Panc1 (cell line): ENCODE data around the gene CNEP1R1. TPM values are rescaled to one million over a fixed set of nuclear protein-coding genes. Genes with fewer than 3 reads are reported as not detected.

ENCODE experiments used
- ATAC-seq: fragments of 200-7000 bp; cut with Tn5 transposase; 2 replicates; pipeline ENCODE4 v1.9.1; 2020; ENCODE audit warnings: mild to moderate bottlenecking, moderate library complexity
- BruUV-seq: library from RNA; stranded (reverse); fragments of 400-500 nt; replicated peaks from 2 replicates; lab custom pipeline; 2021; lab: Mats Ljungman, UMichigan
- CTCF ChIA-PET: fragments of 300-600 bp; sonication (Branson Sonifier 250); formaldehyde crosslinking; loops from one replicate; lab custom pipeline; 2022; ENCODE audit warnings: antibody characterized with exemption; lab: Charles Lee
- POLR2A ChIA-PET: fragments of 300-600 bp; sonication (Branson Sonifier 250); formaldehyde crosslinking; loops from one replicate; lab custom pipeline; 2022; ENCODE audit warnings: antibody characterized with exemption; lab: Charles Lee
- DNase-seq: peaks from one replicate; pipeline ENCODE4 v3.0.0-alpha.2; 2010; ENCODE audit warnings: low read depth, low spot score
- H3K27ac ChIP-seq: 2 replicates; pipeline ENCODE4 v1.5.1; 2011; ENCODE audit warnings: mild to moderate bottlenecking, low read length, inconsistent platforms
- H3K27me3 ChIP-seq: fragments of 200-500 bp; sonication (Bioruptor generic); 2 replicates; pipeline ENCODE4 v1.6.0; 2014; ENCODE audit warnings: low read length, inconsistent platforms; ENCODE audit not compliant: control insufficient read depth, insufficient read depth
- H3K36me3 ChIP-seq: fragments of 200-500 bp; sonication (Bioruptor generic); 2 replicates; pipeline ENCODE4 v1.5.1; 2014; ENCODE audit warnings: inconsistent platforms, mild to moderate bottlenecking, low read length, moderate library complexity; ENCODE audit not compliant: control insufficient read depth, insufficient read depth
- H3K4me1 ChIP-seq: 2 replicates; pipeline ENCODE4 v1.5.1; 2011; ENCODE audit warnings: inconsistent platforms, mild to moderate bottlenecking, low read length, moderate library complexity; ENCODE audit not compliant: control insufficient read depth, insufficient read depth
- H3K4me3 ChIP-seq, 2 experiments: 2 replicates each; pipeline ENCODE4 v1.5.1; 2011 to 2012; ENCODE audit warnings: low read depth in 2 of 2, low read length in 2 of 2, mild to moderate bottlenecking in 2 of 2, inconsistent platforms in 1 of 2, moderate library complexity in 1 of 2
- H3K9me3 ChIP-seq: fragments of 200-500 bp; sonication (Bioruptor generic); 2 replicates; pipeline ENCODE4 v1.5.1; 2014; ENCODE audit warnings: low read depth, mild to moderate bottlenecking, inconsistent platforms, low read length, moderate library complexity; ENCODE audit not compliant: control insufficient read depth, insufficient read depth
- CTCF ChIP-seq: fragments of 450-650 bp; IDR thresholded peaks from 2 replicates; pipeline ENCODE4 v1.5.1; 2017; ENCODE audit warnings: mild to moderate bottlenecking
- POLR2AphosphoS5 ChIP-seq: IDR thresholded peaks from 2 replicates; pipeline ENCODE4 v1.6.1; 2012; ENCODE audit warnings: mild to moderate bottlenecking, low read depth, low read length, moderate library complexity
- SIN3A ChIP-seq: IDR thresholded peaks from 2 replicates; pipeline ENCODE4 v1.6.1; 2012; ENCODE audit warnings: low read depth, mild to moderate bottlenecking, low read length, moderate library complexity, borderline replicate concordance; ENCODE audit not compliant: insufficient read depth
- TCF7L2 ChIP-seq: IDR thresholded peaks from 2 replicates; pipeline ENCODE4 v1.6.1; 2011; ENCODE audit warnings: mild to moderate bottlenecking, low read depth, low read length, inconsistent platforms
- in situ Hi-C: cut with HindIII; loops from 2 replicates; pipeline ENCODE4 v1.10.0; 2016; ENCODE audit warnings: low sequenced_read_pairs, low pct_unique_long_range_greater_than_20kb
- intact Hi-C: fragments of 100-400 bp; cut with micrococcal nuclease; formaldehyde crosslinking; loops from one replicate; pipeline ENCODE4 v1.10.0; 2022; ENCODE audit not compliant: unreplicated experiment
- total RNA-seq: library from RNA; stranded (reverse); gene quantifications from one replicate; pipeline ENCODE4 v1.2.1, GENCODE V29; 2021; ENCODE audit not compliant: unreplicated experiment
- TF ChIP-seq, protein P1 (sequence below), 2 experiments: IDR thresholded peaks; 2 replicates each; pipeline ENCODE4 v1.6.1; 2011 to 2012; ENCODE audit warnings: low read depth in 2 of 2, control low read depth in 1 of 2, low read length in 1 of 2, mild to moderate bottlenecking in 1 of 2, moderate library complexity in 1 of 2; ENCODE audit not compliant: insufficient read depth in 1 of 2

CNEP1R1 gene
- total RNA-seq, 1 experiment from 2014 or later = 22.0 TPM

DNA sequence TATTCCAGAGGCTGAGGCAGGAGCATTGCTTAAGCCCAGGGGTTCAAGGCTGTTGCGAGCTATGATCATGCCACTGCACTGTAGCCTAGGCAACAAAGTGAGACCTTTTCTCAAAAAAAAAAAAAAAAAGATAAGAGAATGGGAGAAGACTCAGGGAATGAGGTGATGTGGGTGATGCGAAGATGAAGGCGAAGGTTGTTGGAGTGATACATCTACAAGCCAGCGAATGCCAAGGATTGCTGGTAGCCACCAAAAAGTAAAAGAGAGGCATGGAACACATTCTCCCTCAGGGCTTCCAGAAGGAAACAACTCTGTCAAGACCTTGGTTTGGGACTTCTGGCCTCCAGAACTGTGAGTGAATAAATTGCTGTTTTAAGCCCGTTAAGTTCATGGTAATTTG is 26.0 kb upstream of the CNEP1R1 start:
- Histone ChIP-seq H3K4me3 (no peak overlapping the region), H3K36me3 (no peaks in the 10 kb centered on the region), H3K9me3 (no peaks in the 10 kb centered on the region), H3K27me3 (0 out of 2 replicates have a peak, but pooled peaks cover 3% of the 10 kb centered on the region), H3K4me1 (no peaks in the 10 kb centered on the region), H3K27ac (no peak overlapping the region)
- BruUV-seq = no TSS peak
- TF ChIP-seq POLR2AphosphoS5 (no peak), SIN3A (no peak), TCF7L2 (no peak), CTCF (no peak)
- TF ChIP-seq, protein P1, sequence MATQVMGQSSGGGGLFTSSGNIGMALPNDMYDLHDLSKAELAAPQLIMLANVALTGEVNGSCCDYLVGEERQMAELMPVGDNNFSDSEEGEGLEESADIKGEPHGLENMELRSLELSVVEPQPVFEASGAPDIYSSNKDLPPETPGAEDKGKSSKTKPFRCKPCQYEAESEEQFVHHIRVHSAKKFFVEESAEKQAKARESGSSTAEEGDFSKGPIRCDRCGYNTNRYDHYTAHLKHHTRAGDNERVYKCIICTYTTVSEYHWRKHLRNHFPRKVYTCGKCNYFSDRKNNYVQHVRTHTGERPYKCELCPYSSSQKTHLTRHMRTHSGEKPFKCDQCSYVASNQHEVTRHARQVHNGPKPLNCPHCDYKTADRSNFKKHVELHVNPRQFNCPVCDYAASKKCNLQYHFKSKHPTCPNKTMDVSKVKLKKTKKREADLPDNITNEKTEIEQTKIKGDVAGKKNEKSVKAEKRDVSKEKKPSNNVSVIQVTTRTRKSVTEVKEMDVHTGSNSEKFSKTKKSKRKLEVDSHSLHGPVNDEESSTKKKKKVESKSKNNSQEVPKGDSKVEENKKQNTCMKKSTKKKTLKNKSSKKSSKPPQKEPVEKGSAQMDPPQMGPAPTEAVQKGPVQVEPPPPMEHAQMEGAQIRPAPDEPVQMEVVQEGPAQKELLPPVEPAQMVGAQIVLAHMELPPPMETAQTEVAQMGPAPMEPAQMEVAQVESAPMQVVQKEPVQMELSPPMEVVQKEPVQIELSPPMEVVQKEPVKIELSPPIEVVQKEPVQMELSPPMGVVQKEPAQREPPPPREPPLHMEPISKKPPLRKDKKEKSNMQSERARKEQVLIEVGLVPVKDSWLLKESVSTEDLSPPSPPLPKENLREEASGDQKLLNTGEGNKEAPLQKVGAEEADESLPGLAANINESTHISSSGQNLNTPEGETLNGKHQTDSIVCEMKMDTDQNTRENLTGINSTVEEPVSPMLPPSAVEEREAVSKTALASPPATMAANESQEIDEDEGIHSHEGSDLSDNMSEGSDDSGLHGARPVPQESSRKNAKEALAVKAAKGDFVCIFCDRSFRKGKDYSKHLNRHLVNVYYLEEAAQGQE (IDR thresholded peaks at IDR 0.05; ENCODE audit: insufficient read depth in 1 of 2, low read depth in 2 of 2, low read length in 1 of 2) = no peak
- ChIA-PET POLR2A (no interaction called here), CTCF (no interaction called here)
- intact Hi-C loops = no loop called here
- DNase-seq (no peak), ATAC-seq (no peak)
- in situ Hi-C loops = no loop called here

- POLR2A ChIA-PET = no interaction called here
- in situ Hi-C loops (no loop called here), intact Hi-C loops (no loop called here)
- Histone ChIP-seq H3K27ac (no peak overlapping the region), H3K4me1 (no peaks in the 10 kb centered on the region), H3K36me3 (no peaks in the 10 kb centered on the region), H3K4me3 (no peak overlapping the region), H3K27me3 (no peaks in the 10 kb centered on the region), H3K9me3 (no peaks in the 10 kb centered on the region)
- no TSS peak for BruUV-seq
- TF ChIP-seq SIN3A = no peak
- no peak for TF ChIP-seq POLR2AphosphoS5
- TF ChIP-seq TCF7L2 = no peak
- TF ChIP-seq, protein P1 (IDR thresholded peaks at IDR 0.05; ENCODE audit: insufficient read depth in 1 of 2, low read depth in 2 of 2, low read length in 1 of 2) = no peak
- no peak for TF ChIP-seq CTCF
- DNase-seq = no peak
- CTCF ChIA-PET = no interaction called here
- ATAC-seq = no peak
Measured at GRCh38 chr16:50001144-50001543, 23.9 kb upstream of the CNEP1R1 start.
